Caco-2 (cell line): ENCODE measurements around the gene DGCR6. TPM values are rescaled to one million over a fixed set of nuclear protein-coding genes. Genes with fewer than 3 reads are reported as not detected.
"Not testable (repeated sequence)": the region's sequence is repeated elsewhere in the genome, so short reads cannot be mapped to it uniquely, and the experiment has no call there.

ENCODE experiments used
- BruUV-seq: library from RNA; stranded (reverse); fragments of 400-500 nt; replicated peaks from 2 replicates; lab custom pipeline; 2021; lab: Mats Ljungman, UMichigan
- CTCF ChIA-PET: fragments of 300-600 bp; sonication (Branson Sonifier 250); formaldehyde crosslinking; loops from one replicate; lab custom pipeline; 2022; ENCODE audit warnings: antibody characterized with exemption; lab: Charles Lee
- POLR2A ChIA-PET: fragments of 300-600 bp; sonication (Branson Sonifier 250); formaldehyde crosslinking; loops from one replicate; lab custom pipeline; 2022; ENCODE audit warnings: antibody characterized with exemption; lab: Charles Lee
- DNase-seq, 2 experiments: peaks; one replicate each; pipeline versions ENCODE4 v3.0.0 to v3.0.0-alpha.2; 2020 to 2022
- H3K27me3 ChIP-seq: replicated peaks from 2 replicates; pipeline ENCODE4 v1.6.0; 2011; ENCODE audit warnings: low read length; ENCODE audit not compliant: control insufficient read depth, insufficient read depth
- H3K36me3 ChIP-seq: 2 replicates; pipeline ENCODE4 v1.5.1; 2011; ENCODE audit warnings: low read length; ENCODE audit not compliant: control insufficient read depth, insufficient read depth
- H3K4me1 ChIP-seq: fragments of 250-450 bp; sonication (Bioruptor Pico); 2 replicates; pipeline ENCODE4 v1.5.1; 2020; ENCODE audit warnings: mild to moderate bottlenecking
- H3K4me3 ChIP-seq: 2 replicates; pipeline ENCODE4 v1.5.1; 2011; ENCODE audit warnings: low read depth, mild to moderate bottlenecking, control low read depth, low read length
- H3K9me3 ChIP-seq: fragments of 250-450 bp; sonication (Bioruptor Pico); 2 replicates; pipeline ENCODE4 v1.5.1; 2020; ENCODE audit warnings: mild to moderate bottlenecking, moderate library complexity
- H3K27ac Mint-ChIP-seq: one replicate; pipeline ENCODE4 v1.8.0; 2022; ENCODE audit warnings: mixed read lengths; ENCODE audit not compliant: unreplicated experiment
- H3K27me3 Mint-ChIP-seq: one replicate; pipeline ENCODE4 v1.8.0; 2022; ENCODE audit warnings: mixed read lengths; ENCODE audit not compliant: insufficient read depth, unreplicated experiment
- H3K36me3 Mint-ChIP-seq: one replicate; pipeline ENCODE4 v1.8.0; 2022; ENCODE audit warnings: mild to moderate bottlenecking, mixed read lengths; ENCODE audit not compliant: insufficient read depth, unreplicated experiment
- H3K4me1 Mint-ChIP-seq: one replicate; pipeline ENCODE4 v1.8.0; 2022; ENCODE audit warnings: low read depth, mixed read lengths; ENCODE audit not compliant: unreplicated experiment
- H3K4me3 Mint-ChIP-seq: one replicate; pipeline ENCODE4 v1.8.0; 2022; ENCODE audit warnings: mild to moderate bottlenecking, moderate library complexity, mixed read lengths; ENCODE audit not compliant: unreplicated experiment
- H3K9me3 Mint-ChIP-seq: one replicate; pipeline ENCODE4 v1.8.0; 2022; ENCODE audit warnings: mixed read lengths; ENCODE audit not compliant: unreplicated experiment
- intact Hi-C: fragments of 100-400 bp; cut with micrococcal nuclease; formaldehyde crosslinking; loops from one replicate; pipeline ENCODE4 v1.10.0; 2022; ENCODE audit not compliant: unreplicated experiment
- total RNA-seq: library from RNA; stranded (reverse); gene quantifications from 2 replicates; pipeline ENCODE4 v1.2.3, GENCODE V29; 2022
- TF ChIP-seq, protein P1 (sequence below), 2 experiments: fragments of 200-600 bp in 1 of 2; IDR thresholded peaks; 1 replicate in 1 of 2; 2 replicates in 1 of 2; pipeline versions ENCODE4 v1.5.1 to v1.8.0; 2011 to 2022; ENCODE audit warnings: antibody characterized with exemption in 1 of 2, control low read depth in 1 of 2, inconsistent platforms in 1 of 2, low read depth in 1 of 2, low read length in 1 of 2, mild to moderate bottlenecking in 1 of 2, moderate library complexity in 1 of 2; ENCODE audit not compliant: insufficient read depth in 1 of 2, severe bottlenecking in 1 of 2, unreplicated experiment in 1 of 2

DGCR6 gene
- total RNA-seq, 1 experiment from 2014 or later = 5.9 TPM

DNA sequence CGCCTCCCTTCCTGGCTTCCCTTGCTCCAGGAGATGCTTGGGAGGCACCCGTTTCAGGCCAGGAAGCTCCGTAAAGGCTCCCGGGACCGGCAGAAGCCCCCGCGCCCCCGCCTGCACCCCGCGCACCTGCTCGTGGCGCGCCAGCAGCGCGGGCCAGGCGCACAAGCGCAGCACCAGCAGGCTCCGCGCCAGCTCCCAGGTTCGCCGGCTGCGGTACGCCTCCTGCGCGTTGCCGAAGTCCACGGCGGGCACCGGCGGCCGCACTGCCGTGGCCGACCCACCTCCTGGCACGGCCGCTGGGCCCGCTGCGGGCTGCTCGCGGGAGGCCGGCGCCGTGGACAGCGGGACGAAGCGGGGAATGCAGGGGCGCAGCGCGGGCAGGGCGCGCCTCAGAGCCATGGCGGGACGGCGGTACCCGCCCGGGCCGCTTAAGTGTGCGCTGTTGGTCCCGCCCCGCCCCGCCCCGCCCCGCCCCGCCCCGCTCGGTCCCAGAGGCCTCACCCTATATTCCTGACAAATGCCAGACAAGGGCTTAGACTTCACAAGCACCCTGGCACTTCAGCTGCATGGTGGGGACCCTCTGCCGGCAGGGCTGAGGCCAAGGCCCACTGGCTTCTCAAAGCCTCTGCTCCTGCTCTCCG is 29.9 kb downstream of the DGCR6 start, which contains the start of gene PRODH:
PRODH (minus strand) TSS at position 405 of the 641 bp plus-strand sequence; CDS start at position 399, 6 bp downstream.
- Mint-ChIP-seq H3K4me1 (no peaks in the 10 kb centered on the region), H3K27ac (no peak within 1 kb of the TSS), H3K36me3 (no peaks in the 10 kb centered on the region), H3K27me3 (no peaks in the 10 kb centered on the region), H3K4me3 (no peak within 1 kb of the TSS), H3K9me3 (no peaks in the 10 kb centered on the region)
- H3K36me3 ChIP-seq = no peaks in the 10 kb centered on the region
- TF ChIP-seq, protein P1, sequence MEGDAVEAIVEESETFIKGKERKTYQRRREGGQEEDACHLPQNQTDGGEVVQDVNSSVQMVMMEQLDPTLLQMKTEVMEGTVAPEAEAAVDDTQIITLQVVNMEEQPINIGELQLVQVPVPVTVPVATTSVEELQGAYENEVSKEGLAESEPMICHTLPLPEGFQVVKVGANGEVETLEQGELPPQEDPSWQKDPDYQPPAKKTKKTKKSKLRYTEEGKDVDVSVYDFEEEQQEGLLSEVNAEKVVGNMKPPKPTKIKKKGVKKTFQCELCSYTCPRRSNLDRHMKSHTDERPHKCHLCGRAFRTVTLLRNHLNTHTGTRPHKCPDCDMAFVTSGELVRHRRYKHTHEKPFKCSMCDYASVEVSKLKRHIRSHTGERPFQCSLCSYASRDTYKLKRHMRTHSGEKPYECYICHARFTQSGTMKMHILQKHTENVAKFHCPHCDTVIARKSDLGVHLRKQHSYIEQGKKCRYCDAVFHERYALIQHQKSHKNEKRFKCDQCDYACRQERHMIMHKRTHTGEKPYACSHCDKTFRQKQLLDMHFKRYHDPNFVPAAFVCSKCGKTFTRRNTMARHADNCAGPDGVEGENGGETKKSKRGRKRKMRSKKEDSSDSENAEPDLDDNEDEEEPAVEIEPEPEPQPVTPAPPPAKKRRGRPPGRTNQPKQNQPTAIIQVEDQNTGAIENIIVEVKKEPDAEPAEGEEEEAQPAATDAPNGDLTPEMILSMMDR (IDR thresholded peaks at IDR 0.05; ENCODE audit: insufficient read depth in 1 of 2, low read depth in 1 of 2, low read length in 1 of 2, severe bottlenecking in 1 of 2, unreplicated experiment in 1 of 2) = no peak
- no TSS peak for BruUV-seq
- H3K4me1 ChIP-seq = no peaks in the 10 kb centered on the region
- H3K27me3 ChIP-seq = no peaks in the 10 kb centered on the region
- no peak within 1 kb of the TSS for H3K4me3 ChIP-seq
- no peaks in the 10 kb centered on the region for H3K9me3 ChIP-seq
- POLR2A ChIA-PET = interaction anchor here (1.8 kb wide), 1 partner anchor 30 kb away, joined by 6 read pairs; the partner anchor contains the start of gene DGCR6
- intact Hi-C loops = no loop called here
- CTCF ChIA-PET = interaction anchor here (0.7 to 1.2 kb wide), 2 partner anchors 13 to 29 kb away, joined by 3 to 4 read pairs; partner anchors contain the start of gene DGCR6
- DNase-seq = no peak

DNA sequence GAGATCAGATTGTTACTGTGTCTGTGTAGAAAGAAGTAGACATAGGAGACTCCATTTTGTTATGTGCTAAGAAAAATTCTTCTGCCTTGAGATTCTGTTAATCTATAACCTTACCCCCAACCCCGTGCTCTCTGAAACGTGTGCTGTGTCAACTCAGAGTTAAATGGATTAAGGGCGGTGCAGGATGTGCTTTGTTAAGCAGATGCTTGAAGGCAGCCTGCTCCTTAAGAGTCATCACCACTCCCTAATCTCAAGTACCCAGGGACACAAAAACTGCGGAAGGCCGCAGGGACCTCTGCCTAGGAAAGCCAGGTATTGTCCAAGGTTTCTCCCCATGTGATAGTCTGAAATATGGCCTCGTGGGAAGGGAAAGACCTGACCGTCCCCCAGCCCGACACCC is 32.6 kb downstream of the DGCR6 start:
- H3K27me3 Mint-ChIP-seq, H3K4me1 Mint-ChIP-seq, CTCF ChIA-PET, BruUV-seq, H3K36me3 ChIP-seq, H3K4me1 ChIP-seq, H3K27ac Mint-ChIP-seq, H3K9me3 Mint-ChIP-seq, H3K4me3 Mint-ChIP-seq, H3K4me3 ChIP-seq, POLR2A ChIA-PET, H3K9me3 ChIP-seq, H3K27me3 ChIP-seq, H3K36me3 Mint-ChIP-seq, intact Hi-C loops: not testable (repeated sequence)
- DNase-seq = peak in 1 of 2 experiments; percentile 56

DNA sequence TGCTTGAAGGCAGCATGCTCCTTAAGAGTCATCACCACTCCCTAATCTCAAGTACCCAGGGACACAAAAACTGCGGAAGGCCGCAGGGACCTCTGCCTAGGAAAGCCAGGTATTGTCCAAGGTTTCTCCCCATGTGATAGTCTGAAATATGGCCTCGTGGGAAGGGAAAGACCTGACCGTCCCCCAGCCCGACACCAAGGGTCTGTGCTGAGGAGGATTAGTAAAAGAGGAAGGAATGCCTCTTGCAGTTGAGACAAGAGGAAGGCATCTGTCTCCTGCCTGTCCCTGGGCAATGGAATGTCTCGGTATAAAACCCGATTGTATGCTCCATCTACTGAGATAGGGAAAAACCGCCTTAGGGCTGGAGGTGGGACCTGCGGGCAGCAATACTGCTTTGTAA is 41.0 kb downstream of the DGCR6 start:
- CTCF ChIA-PET = not testable (repeated sequence)

DNA sequence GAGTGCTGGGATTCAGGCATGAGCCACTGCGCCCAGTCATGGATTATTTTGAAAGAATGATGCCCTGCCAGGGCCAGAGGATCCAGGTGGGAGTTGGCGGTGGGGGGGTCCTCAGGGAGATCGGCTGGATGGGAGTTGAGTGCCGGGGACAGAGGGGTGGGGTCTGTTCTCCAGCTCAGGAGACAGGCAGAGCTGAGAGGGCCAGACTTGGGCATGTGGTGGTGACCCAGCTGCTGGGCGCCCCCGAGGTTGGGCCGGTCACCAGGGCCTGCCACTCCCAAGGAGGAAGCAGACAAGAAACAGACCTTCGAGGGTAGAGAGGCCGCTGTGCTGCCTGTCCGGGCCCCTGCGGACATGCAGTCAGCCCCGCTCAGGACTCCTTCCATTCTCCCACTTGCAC is 41.8 kb downstream of the DGCR6 start:
- H3K27me3 Mint-ChIP-seq = no peaks in the 10 kb centered on the region

More for the DNA sequence above, 41.0 kb downstream of the DGCR6 start:
- H3K9me3 Mint-ChIP-seq, H3K36me3 Mint-ChIP-seq, H3K4me3 ChIP-seq, H3K27me3 Mint-ChIP-seq, POLR2A ChIA-PET, intact Hi-C loops, H3K9me3 ChIP-seq, H3K27me3 ChIP-seq, H3K36me3 ChIP-seq: not testable (repeated sequence)
- BruUV-seq = TSS peak; percentile 100
- H3K27ac Mint-ChIP-seq = peak overlapping the region; percentile 98
- H3K4me3 Mint-ChIP-seq = peak overlapping the region; percentile 74
- peaks cover 10% of the 10 kb centered on the region for H3K4me1 ChIP-seq
- peaks cover 13% of the 10 kb centered on the region for H3K4me1 Mint-ChIP-seq
- DNase-seq = peak; percentile 48 to 56

More for the DNA sequence above, 41.8 kb downstream of the DGCR6 start:
- Histone ChIP-seq H3K4me3 (no peak overlapping the region), H3K27me3 (no peaks in the 10 kb centered on the region), H3K4me1 (peaks cover 10% of the 10 kb centered on the region), H3K9me3 (no peaks in the 10 kb centered on the region), H3K36me3 (no peaks in the 10 kb centered on the region)
- BruUV-seq = no TSS peak
- no peak overlapping the region for H3K4me3 Mint-ChIP-seq
- intact Hi-C loops = no loop called here
- DNase-seq = peak in 1 of 2 experiments; percentile 17
- no peaks in the 10 kb centered on the region for H3K9me3 Mint-ChIP-seq
- POLR2A ChIA-PET = no interaction called here
- CTCF ChIA-PET = no interaction called here
- peak overlapping the region; percentile 98 for H3K27ac Mint-ChIP-seq
- no peaks in the 10 kb centered on the region for H3K36me3 Mint-ChIP-seq
- H3K4me1 Mint-ChIP-seq = peaks cover 13% of the 10 kb centered on the region
- TF ChIP-seq, protein P1 (IDR thresholded peaks at IDR 0.05; ENCODE audit: insufficient read depth in 1 of 2, low read depth in 1 of 2, low read length in 1 of 2, severe bottlenecking in 1 of 2, unreplicated experiment in 1 of 2) = no peak
